IPS-11a (cell line): ENCODE results near the gene SASS6.

Experiments
- H3K4me3 ChIP-seq: one replicate; pipeline ENCODE4 v1.5.1; 2013; ENCODE audit warnings: low read depth, low read length, control low read depth

SASS6 gene

GRCh38 chr1:100132566-100133477 lies at the start of gene SASS6, which contains the start of gene TRMT13:
Gene SASS6 (minus strand): TSS chr1:100132930. CDS start chr1:100132814, 116 bp downstream.
Gene TRMT13 (plus strand): TSS chr1:100133163. CDS start chr1:100133169, 6 bp downstream.
- peak within 1 kb of the TSS; percentile 93 for H3K4me3 ChIP-seq

GRCh38 chr1:100178091-100178490 lies 45.4 kb upstream of the SASS6 start, which contains the start of gene LRRC39:
Gene LRRC39 (minus strand): TSS chr1:100178256. CDS start chr1:100168516, 9,740 bp downstream.
- no peak within 1 kb of the TSS for H3K4me3 ChIP-seq

- H3K4me3 ChIP-seq = no peak overlapping the region
Observed at GRCh38 chr1:100177295-100178041, 44.7 kb upstream of the SASS6 start.

GRCh38 chr1:100168051-100168450 lies 35.3 kb upstream of the SASS6 start:
- H3K4me3 ChIP-seq = no peak overlapping the region

- no peak overlapping the region for H3K4me3 ChIP-seq
Observed at GRCh38 chr1:100164702-100165101, 32.0 kb upstream of the SASS6 start.

- H3K4me3 ChIP-seq = no peak overlapping the region
Observed at GRCh38 chr1:100164216-100164615, 31.5 kb upstream of the SASS6 start.

GRCh38 chr1:100162881-100163280 lies 30.2 kb upstream of the SASS6 start:
- no peak overlapping the region for H3K4me3 ChIP-seq

GRCh38 chr1:100152271-100152670 lies 19.5 kb upstream of the SASS6 start:
- H3K4me3 ChIP-seq = no peak overlapping the region

- H3K4me3 ChIP-seq = no peak overlapping the region
Observed at GRCh38 chr1:100151679-100152078, 18.9 kb upstream of the SASS6 start.

GRCh38 chr1:100147875-100148274 lies 15.1 kb upstream of the SASS6 start:
- no peak overlapping the region for H3K4me3 ChIP-seq

GRCh38 chr1:100146958-100147357 lies 14.2 kb upstream of the SASS6 start:
- H3K4me3 ChIP-seq = no peak overlapping the region

GRCh38 chr1:100145116-100145515 lies 12.4 kb upstream of the SASS6 start:
- H3K4me3 ChIP-seq = no peak overlapping the region

- no peak overlapping the region for H3K4me3 ChIP-seq
Observed at GRCh38 chr1:100142343-100142742, 9.6 kb upstream of the SASS6 start.

GRCh38 chr1:100141192-100141591 lies 8.5 kb upstream of the SASS6 start:
- H3K4me3 ChIP-seq = no peak overlapping the region

- H3K4me3 ChIP-seq = no peak overlapping the region
Observed at GRCh38 chr1:100137602-100138001, 4.9 kb upstream of the SASS6 start.

- H3K4me3 ChIP-seq = no peak overlapping the region
Observed at GRCh38 chr1:100134872-100135271, 2.1 kb upstream of the SASS6 start.

GRCh38 chr1:100131623-100132022 lies 1.1 kb downstream of the SASS6 start:
- peak overlapping the region; percentile 93 for H3K4me3 ChIP-seq

GRCh38 chr1:100130552-100131077 lies 2.1 kb downstream of the SASS6 start:
- H3K4me3 ChIP-seq = no peak overlapping the region

GRCh38 chr1:100127226-100127625 lies 5.5 kb downstream of the SASS6 start:
- no peak overlapping the region for H3K4me3 ChIP-seq

- H3K4me3 ChIP-seq = no peak overlapping the region
Observed at GRCh38 chr1:100122177-100122576, 10.6 kb downstream of the SASS6 start.

- no peak overlapping the region for H3K4me3 ChIP-seq
Observed at GRCh38 chr1:100115524-100115923, 17.2 kb downstream of the SASS6 start.
